Memory B cell (primary cell): Measurements from ENCODE around the gene STAP2.

ENCODE experiments used
- ATAC-seq: fragments of 150-1000 bp; cut with Tn5 transposase; 2 replicates; pipeline ENCODE4 v1.10.0; 2021; ENCODE audit warnings: low read depth, mild to moderate bottlenecking, moderate library complexity
- DNase-seq, 2 donors: peaks; one replicate each; pipeline ENCODE4 v3.0.0; 2022; ENCODE audit warnings: low spot score in 2 of 2
- H3K27ac Mint-ChIP-seq: one replicate; pipeline ENCODE4 v1.8.0; 2022; ENCODE audit warnings: mild to moderate bottlenecking, moderate library complexity, mixed read lengths
- H3K27me3 Mint-ChIP-seq: one replicate; pipeline ENCODE4 v1.8.0; 2022; ENCODE audit warnings: mixed read lengths
- H3K36me3 Mint-ChIP-seq: one replicate; pipeline ENCODE4 v1.8.0; 2022; ENCODE audit warnings: mild to moderate bottlenecking, mixed read lengths
- H3K4me1 Mint-ChIP-seq: one replicate; pipeline ENCODE4 v1.8.0; 2022; ENCODE audit warnings: mixed read lengths
- H3K4me3 Mint-ChIP-seq: one replicate; pipeline ENCODE4 v1.8.0; 2022; ENCODE audit warnings: mild to moderate bottlenecking, moderate library complexity, mixed read lengths
- H3K9me3 Mint-ChIP-seq: one replicate; pipeline ENCODE4 v1.8.0; 2022; ENCODE audit warnings: mixed read lengths

Gene STAP2

GRCh38 chr19:4365791-4366665, 27.4 kb upstream of the STAP2 start:
- no peaks in the 10 kb centered on the region for H3K9me3 Mint-ChIP-seq
- no peak overlapping the region for H3K4me3 Mint-ChIP-seq
- no peaks in the 10 kb centered on the region for H3K27me3 Mint-ChIP-seq
- peaks cover 27% of the 10 kb centered on the region for H3K4me1 Mint-ChIP-seq
- DNase-seq: no peak
- H3K36me3 Mint-ChIP-seq: peaks cover 5% of the 10 kb centered on the region
- peak overlapping the region; percentile 53 for H3K27ac Mint-ChIP-seq
- ATAC-seq: no peak

GRCh38 chr19:4365341-4365740, 26.7 kb upstream of the STAP2 start:
- DNase-seq (no peak), ATAC-seq (no peak)
- H3K27me3 Mint-ChIP-seq: no peaks in the 10 kb centered on the region
- no peaks in the 10 kb centered on the region for H3K9me3 Mint-ChIP-seq
- peaks cover 6% of the 10 kb centered on the region for H3K36me3 Mint-ChIP-seq
- no peak overlapping the region for H3K4me3 Mint-ChIP-seq
- peaks cover 22% of the 10 kb centered on the region for H3K4me1 Mint-ChIP-seq
- H3K27ac Mint-ChIP-seq: no peak overlapping the region

- H3K4me1 Mint-ChIP-seq: peaks cover 12% of the 10 kb centered on the region
- ATAC-seq (no peak), DNase-seq (no peak)
- no peaks in the 10 kb centered on the region for H3K27me3 Mint-ChIP-seq
- H3K9me3 Mint-ChIP-seq: no peaks in the 10 kb centered on the region
- H3K4me3 Mint-ChIP-seq: no peak overlapping the region
- no peak overlapping the region for H3K27ac Mint-ChIP-seq
- H3K36me3 Mint-ChIP-seq: peaks cover 9% of the 10 kb centered on the region
Observed at GRCh38 chr19:4363571-4364304, 25.1 kb upstream of the STAP2 start.

GRCh38 chr19:4362831-4363545, 24.4 kb upstream of the STAP2 start:
- no peak overlapping the region for H3K27ac Mint-ChIP-seq
- ATAC-seq (peak; percentile 33), DNase-seq (no peak)
- H3K36me3 Mint-ChIP-seq: peaks cover 9% of the 10 kb centered on the region
- no peaks in the 10 kb centered on the region for H3K27me3 Mint-ChIP-seq
- no peaks in the 10 kb centered on the region for H3K9me3 Mint-ChIP-seq
- no peak overlapping the region for H3K4me3 Mint-ChIP-seq
- peaks cover 4% of the 10 kb centered on the region for H3K4me1 Mint-ChIP-seq

- H3K27ac Mint-ChIP-seq: no peak overlapping the region
- no peak overlapping the region for H3K4me3 Mint-ChIP-seq
- no peaks in the 10 kb centered on the region for H3K4me1 Mint-ChIP-seq
- H3K36me3 Mint-ChIP-seq: peaks cover 9% of the 10 kb centered on the region
- DNase-seq: no peak
- no peaks in the 10 kb centered on the region for H3K9me3 Mint-ChIP-seq
- no peak for ATAC-seq
- H3K27me3 Mint-ChIP-seq: no peaks in the 10 kb centered on the region
Observed at GRCh38 chr19:4362101-4362828, 23.6 kb upstream of the STAP2 start.

- DNase-seq (no peak), ATAC-seq (no peak)
- no peak overlapping the region for H3K27ac Mint-ChIP-seq
- no peaks in the 10 kb centered on the region for H3K4me1 Mint-ChIP-seq
- no peaks in the 10 kb centered on the region for H3K27me3 Mint-ChIP-seq
- H3K36me3 Mint-ChIP-seq: peaks cover 6% of the 10 kb centered on the region
- H3K9me3 Mint-ChIP-seq: no peaks in the 10 kb centered on the region
- H3K4me3 Mint-ChIP-seq: no peak overlapping the region
Observed at GRCh38 chr19:4361152-4362046, 22.8 kb upstream of the STAP2 start.

- H3K4me3 Mint-ChIP-seq: no peak overlapping the region
- peaks cover 6% of the 10 kb centered on the region for H3K36me3 Mint-ChIP-seq
- no peak for ATAC-seq
- H3K27me3 Mint-ChIP-seq: no peaks in the 10 kb centered on the region
- peak overlapping the region; percentile 71 for H3K27ac Mint-ChIP-seq
- H3K9me3 Mint-ChIP-seq: no peaks in the 10 kb centered on the region
- DNase-seq: no peak
- no peaks in the 10 kb centered on the region for H3K4me1 Mint-ChIP-seq
Observed at GRCh38 chr19:4360641-4361151, 22.1 kb upstream of the STAP2 start.

- Mint-ChIP-seq H3K4me1 (no peaks in the 10 kb centered on the region), H3K27ac (peak overlapping the region; percentile 71), H3K4me3 (no peak overlapping the region), H3K27me3 (no peaks in the 10 kb centered on the region), H3K9me3 (no peaks in the 10 kb centered on the region), H3K36me3 (peaks cover 6% of the 10 kb centered on the region)
- DNase-seq: no peak
- ATAC-seq: no peak
Observed at GRCh38 chr19:4360081-4360569, 21.5 kb upstream of the STAP2 start.

- H3K27ac Mint-ChIP-seq: no peak overlapping the region
- H3K36me3 Mint-ChIP-seq: peaks cover 6% of the 10 kb centered on the region
- ATAC-seq (no peak), DNase-seq (no peak)
- H3K4me3 Mint-ChIP-seq: no peak overlapping the region
- no peaks in the 10 kb centered on the region for H3K4me1 Mint-ChIP-seq
- H3K9me3 Mint-ChIP-seq: no peaks in the 10 kb centered on the region
- H3K27me3 Mint-ChIP-seq: no peaks in the 10 kb centered on the region
Observed at GRCh38 chr19:4359627-4360000, 21.0 kb upstream of the STAP2 start.

GRCh38 chr19:4358709-4359626, 20.3 kb upstream of the STAP2 start:
- DNase-seq (no peak), ATAC-seq (no peak)
- no peaks in the 10 kb centered on the region for H3K4me1 Mint-ChIP-seq
- no peaks in the 10 kb centered on the region for H3K9me3 Mint-ChIP-seq
- H3K27ac Mint-ChIP-seq: no peak overlapping the region
- no peaks in the 10 kb centered on the region for H3K27me3 Mint-ChIP-seq
- H3K36me3 Mint-ChIP-seq: peaks cover 6% of the 10 kb centered on the region
- H3K4me3 Mint-ChIP-seq: no peak overlapping the region

- ATAC-seq (no peak), DNase-seq (no peak)
- Mint-ChIP-seq H3K9me3 (no peaks in the 10 kb centered on the region), H3K36me3 (peaks cover 6% of the 10 kb centered on the region), H3K4me3 (no peak overlapping the region), H3K4me1 (no peaks in the 10 kb centered on the region), H3K27me3 (no peaks in the 10 kb centered on the region), H3K27ac (no peak overlapping the region)
Observed at GRCh38 chr19:4357921-4358326, 19.3 kb upstream of the STAP2 start.
